Smooth muscle cell (in vitro differentiated cells): ENCODE results near the gene CST1. TPM values are rescaled to one million over a fixed set of nuclear protein-coding genes. Genes with fewer than 3 reads are reported as not detected.
A peak's percentile ranks its signal among the peaks of the same experiment; 100 is the strongest.
"Not testable (repeated sequence)": the region's sequence is repeated elsewhere in the genome, so short reads cannot be mapped to it uniquely, and the experiment has no call there.

Experiments used
- DNase-seq: peaks from one replicate; lab custom pipeline; 2025; ENCODE audit not compliant: unreplicated experiment; lab: John Stamatoyannopoulos, UW
- H2AFZ ChIP-seq: fragments of 200-600 bp; sonication (generic); 2 replicates; pipeline ENCODE4 v1.6.0; 2016; ENCODE audit warnings: antibody characterized with exemption, low read depth, mild to moderate bottlenecking
- H3F3A ChIP-seq: fragments of 200-600 bp; sonication (generic); 2 replicates; pipeline ENCODE4 v1.6.0; 2017; ENCODE audit warnings: antibody characterized with exemption, low read depth
- H3K27ac ChIP-seq: fragments of 200-600 bp; sonication (generic); 2 replicates; pipeline ENCODE4 v1.5.1; 2016; ENCODE audit warnings: low read depth, mild to moderate bottlenecking
- H3K27me3 ChIP-seq: fragments of 200-600 bp; sonication (generic); 2 replicates; pipeline ENCODE4 v1.6.1; 2016; ENCODE audit warnings: low read depth, mild to moderate bottlenecking
- H3K36me3 ChIP-seq: fragments of 200-600 bp; sonication (generic); 2 replicates; pipeline ENCODE4 v1.5.1; 2016; ENCODE audit warnings: low read depth
- H3K4me1 ChIP-seq: fragments of 200-600 bp; sonication (generic); 2 replicates; pipeline ENCODE4 v1.5.1; 2016; ENCODE audit warnings: low read depth
- H3K4me2 ChIP-seq: fragments of 200-600 bp; sonication (generic); 2 replicates; pipeline ENCODE4 v1.6.0; 2016; ENCODE audit warnings: mild to moderate bottlenecking
- H3K4me3 ChIP-seq: fragments of 200-600 bp; sonication (generic); 2 replicates; pipeline ENCODE4 v1.5.1; 2016; ENCODE audit warnings: mild to moderate bottlenecking
- H3K79me2 ChIP-seq: fragments of 200-600 bp; sonication (generic); 2 replicates; pipeline ENCODE4 v1.6.0; 2016; ENCODE audit warnings: low read depth, mild to moderate bottlenecking
- H3K9ac ChIP-seq: fragments of 200-600 bp; sonication (generic); 2 replicates; pipeline ENCODE4 v1.6.0; 2016; ENCODE audit warnings: low read depth
- H3K9me3 ChIP-seq: fragments of 200-600 bp; sonication (generic); replicated peaks from 2 replicates; pipeline ENCODE4 v1.5.1; 2016; ENCODE audit warnings: low read depth
- H4K20me1 ChIP-seq: fragments of 200-600 bp; sonication (generic); 2 replicates; pipeline ENCODE4 v1.6.0; 2016; ENCODE audit warnings: low read depth
- CTCF ChIP-seq: fragments of 200-600 bp; sonication (generic); IDR thresholded peaks from 2 replicates; pipeline ENCODE4 v1.5.1; 2017; ENCODE audit warnings: borderline replicate concordance, mild to moderate bottlenecking, antibody characterized with exemption; ENCODE audit not compliant: insufficient read depth, poor library complexity, severe bottlenecking
- WGBS: methylation state at CpG from one replicate; pipeline ENCODE4 v1.1.7; 2016; ENCODE audit warnings: low lambda C conversion rate; 5-methylcytosine and 5-hydroxymethylcytosine counted together
- polyA plus RNA-seq: library from polyadenylated mRNA; unstranded; fragments of >200 nt; fragmentation: Nextera tagmentation; extraction: Ambion mirVana; gene quantifications from 2 replicates; pipeline ENCODE4 v1.2.1, GENCODE V29; 2016
- total RNA-seq: library from RNA; depleted of rRNA; stranded (reverse); fragments of >200 nt; gene quantifications from 2 replicates; pipeline ENCODE4 v1.2.3, GENCODE V29; 2014

CST1 gene
- total RNA-seq (1.3 and 9.3 TPM in 2 replicates), polyA plus RNA-seq (1.9 and 27.7 TPM in 2 replicates)

DNA sequence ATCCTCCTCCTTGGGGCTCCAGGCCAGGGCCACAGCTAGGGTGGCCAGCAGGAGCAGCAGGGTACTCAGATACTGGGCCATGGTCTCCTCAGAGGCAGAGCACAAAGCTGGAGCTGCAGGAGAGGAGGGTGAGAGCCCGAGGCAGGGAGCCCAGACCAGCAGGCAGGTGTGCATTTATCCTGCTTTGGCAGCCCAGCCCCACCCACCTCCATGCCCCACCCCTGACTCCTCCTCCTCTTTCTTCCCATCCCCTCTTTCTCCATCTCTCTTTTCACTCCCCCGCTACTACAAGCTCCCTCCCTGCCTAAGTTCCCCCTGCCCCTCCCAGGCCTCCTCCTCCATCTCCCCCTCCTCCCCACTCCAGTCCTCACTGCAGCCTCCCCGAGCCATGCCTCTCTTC, at the start of gene CST1:
CST1 (minus strand) TSS at position 150 of the 400 bp plus-strand sequence; CDS start at position 81, 69 bp downstream.
- not testable (repeated sequence) for DNase-seq, H3K4me2 ChIP-seq

DNA sequence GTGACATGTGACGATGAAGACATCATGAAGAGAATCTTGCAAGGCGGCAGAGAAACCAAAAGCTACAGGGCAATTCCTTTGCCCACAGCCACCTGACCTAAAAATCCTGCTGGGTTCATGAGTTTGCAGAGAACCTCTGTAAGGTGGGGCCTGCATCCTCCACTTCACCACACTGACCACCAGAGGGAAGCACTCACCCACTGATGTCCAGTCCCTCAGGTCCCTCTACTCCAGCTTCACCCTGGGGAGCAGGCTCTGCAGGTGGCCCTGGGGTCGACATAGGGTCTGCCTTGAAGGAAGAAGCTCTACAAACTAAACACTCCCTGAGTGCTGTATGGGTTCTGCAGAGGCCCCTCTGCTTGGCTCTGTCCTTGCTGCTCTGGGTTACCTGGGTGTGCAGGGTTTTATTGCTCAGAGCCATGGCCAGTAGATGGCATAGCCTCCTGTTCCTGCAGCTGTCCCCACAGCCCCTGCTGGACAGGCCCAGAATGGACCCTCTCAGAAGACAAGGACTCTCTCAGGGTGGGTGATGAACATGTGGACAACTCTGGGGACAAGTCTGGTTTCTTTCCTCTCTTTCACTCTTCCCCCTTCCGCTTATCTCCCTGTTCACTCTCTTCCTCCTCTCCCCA, 48.6 kb upstream of the CST1 start:
- H3K27ac ChIP-seq, H3K4me1 ChIP-seq, H4K20me1 ChIP-seq, H3K79me2 ChIP-seq, H2AFZ ChIP-seq, H3K4me3 ChIP-seq, H3K36me3 ChIP-seq, H3K9ac ChIP-seq, H3K9me3 ChIP-seq, DNase-seq, H3F3A ChIP-seq, H3K27me3 ChIP-seq, H3K4me2 ChIP-seq: not testable (repeated sequence)
- 36% methylated on average over 4 of the region's 4 CpGs for WGBS
- peak; percentile 60 for TF ChIP-seq CTCF

More for the DNA sequence above, at the start of gene CST1:
- not testable (repeated sequence) for H3K36me3 ChIP-seq, H3K4me3 ChIP-seq, H3K9me3 ChIP-seq, H3K9ac ChIP-seq, H3K4me1 ChIP-seq, H3K27ac ChIP-seq, H2AFZ ChIP-seq, H3F3A ChIP-seq, H3K27me3 ChIP-seq, H3K79me2 ChIP-seq, H4K20me1 ChIP-seq
- WGBS, result 65% methylated on average over 2 of the region's 3 CpGs

DNA sequence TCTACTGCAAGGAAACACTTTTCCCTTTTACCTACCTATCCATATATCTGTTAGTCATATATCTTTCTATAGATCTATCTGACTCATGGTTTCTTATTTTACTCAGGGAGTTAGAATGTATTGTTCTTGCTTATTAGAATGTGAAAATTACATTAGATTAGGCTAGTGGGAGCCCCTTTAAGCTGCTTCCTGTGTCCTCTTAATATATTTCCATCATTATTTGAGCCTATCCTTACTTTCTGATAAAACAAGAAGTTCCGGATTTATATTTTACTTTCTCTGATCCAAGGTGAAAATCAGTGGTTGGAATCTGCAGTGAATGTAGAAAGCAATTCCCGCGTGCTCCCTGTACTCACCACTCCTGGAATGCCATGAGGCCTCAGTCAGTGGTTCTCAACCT, 44.8 kb upstream of the CST1 start:
- no peak for TF ChIP-seq CTCF
- H3K36me3 ChIP-seq, result no peaks in the 10 kb centered on the region
- H3K9me3 ChIP-seq, result no peaks in the 10 kb centered on the region
- no peak for DNase-seq
- no peak overlapping the region for H3K4me2 ChIP-seq
- no peaks in the 10 kb centered on the region for H4K20me1 ChIP-seq
- H3F3A ChIP-seq, result no peaks in the 10 kb centered on the region
- H3K9ac ChIP-seq, result no peak overlapping the region
- no peak overlapping the region for H3K27ac ChIP-seq
- H3K79me2 ChIP-seq, result no peaks in the 10 kb centered on the region
- no peak overlapping the region for H3K4me3 ChIP-seq
- peaks cover 8% of the 10 kb centered on the region for H3K27me3 ChIP-seq
- H3K4me1 ChIP-seq, result no peaks in the 10 kb centered on the region
- WGBS, result 79% methylated on average over 3 of the region's 3 CpGs
- H2AFZ ChIP-seq, result no peak overlapping the region

GRCh38 chr20:23794841-23795240, 44.1 kb upstream of the CST1 start:
- no peak overlapping the region for H3K4me3 ChIP-seq
- H3K79me2 ChIP-seq, result no peaks in the 10 kb centered on the region
- TF ChIP-seq CTCF, result no peak
- no peak overlapping the region for H3K9ac ChIP-seq
- H3K9me3 ChIP-seq, result no peaks in the 10 kb centered on the region
- WGBS, result 65% methylated on average over 7 of the region's 7 CpGs
- H4K20me1 ChIP-seq, result no peaks in the 10 kb centered on the region
- DNase-seq, result no peak
- H3K27ac ChIP-seq, result no peak overlapping the region
- no peaks in the 10 kb centered on the region for H3K4me1 ChIP-seq
- H3F3A ChIP-seq, result no peaks in the 10 kb centered on the region
- no peak overlapping the region for H2AFZ ChIP-seq
- H3K27me3 ChIP-seq, result peaks cover 8% of the 10 kb centered on the region
- H3K4me2 ChIP-seq, result no peak overlapping the region
- H3K36me3 ChIP-seq, result no peaks in the 10 kb centered on the region
